ENCODE data around the gene CPEB3. TPM values are rescaled to one million over a fixed set of nuclear protein-coding genes. Genes with fewer than 3 reads are reported as not detected.
"Not testable (repeated sequence)": the region's sequence is repeated elsewhere in the genome, so short reads cannot be mapped to it uniquely, and the experiment has no call there.

CPEB3 gene
- total RNA-seq, 1 donor from 2014 or later: 1.1 TPM

DNA sequence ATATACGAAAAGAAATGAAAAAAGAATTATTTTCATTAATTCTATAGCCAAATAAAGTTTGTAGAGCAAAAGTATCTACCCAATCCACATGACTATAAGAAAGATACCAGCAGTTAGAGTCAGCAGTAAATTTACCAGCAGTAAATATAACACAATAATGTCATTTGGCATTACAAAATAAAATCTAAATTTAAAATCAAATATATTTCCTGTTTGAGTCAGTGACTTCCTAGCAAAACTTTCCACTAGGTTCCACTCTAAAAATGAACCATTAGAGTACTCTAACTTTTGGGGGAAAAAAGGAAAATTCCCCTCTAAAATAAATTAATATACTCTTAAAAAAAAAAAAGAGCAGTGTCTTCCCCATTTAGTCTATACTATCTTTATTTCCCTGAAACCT lies 144.8 kb downstream of the CPEB3 start:
- no peaks in the 10 kb centered on the region for H3K9me3 Mint-ChIP-seq (ENCODE audit: low read depth)
- H3K27me3 Mint-ChIP-seq (ENCODE audit: low read depth): no peaks in the 10 kb centered on the region
- DNase-seq (ENCODE audit: low spot score): no peak
- H3K36me3 Mint-ChIP-seq (ENCODE audit: low read depth): peaks cover 1% of the 10 kb centered on the region
- peaks cover 33% of the 10 kb centered on the region for H3K4me1 Mint-ChIP-seq (ENCODE audit: low read depth)
- TF ChIP-seq, protein P1, sequence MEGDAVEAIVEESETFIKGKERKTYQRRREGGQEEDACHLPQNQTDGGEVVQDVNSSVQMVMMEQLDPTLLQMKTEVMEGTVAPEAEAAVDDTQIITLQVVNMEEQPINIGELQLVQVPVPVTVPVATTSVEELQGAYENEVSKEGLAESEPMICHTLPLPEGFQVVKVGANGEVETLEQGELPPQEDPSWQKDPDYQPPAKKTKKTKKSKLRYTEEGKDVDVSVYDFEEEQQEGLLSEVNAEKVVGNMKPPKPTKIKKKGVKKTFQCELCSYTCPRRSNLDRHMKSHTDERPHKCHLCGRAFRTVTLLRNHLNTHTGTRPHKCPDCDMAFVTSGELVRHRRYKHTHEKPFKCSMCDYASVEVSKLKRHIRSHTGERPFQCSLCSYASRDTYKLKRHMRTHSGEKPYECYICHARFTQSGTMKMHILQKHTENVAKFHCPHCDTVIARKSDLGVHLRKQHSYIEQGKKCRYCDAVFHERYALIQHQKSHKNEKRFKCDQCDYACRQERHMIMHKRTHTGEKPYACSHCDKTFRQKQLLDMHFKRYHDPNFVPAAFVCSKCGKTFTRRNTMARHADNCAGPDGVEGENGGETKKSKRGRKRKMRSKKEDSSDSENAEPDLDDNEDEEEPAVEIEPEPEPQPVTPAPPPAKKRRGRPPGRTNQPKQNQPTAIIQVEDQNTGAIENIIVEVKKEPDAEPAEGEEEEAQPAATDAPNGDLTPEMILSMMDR (IDR thresholded peaks at IDR 0.05): no peak
- H3K4me3 Mint-ChIP-seq (ENCODE audit: unreplicated experiment): no peak overlapping the region
- H3K27ac Mint-ChIP-seq (ENCODE audit: unreplicated experiment): no peak overlapping the region

DNA sequence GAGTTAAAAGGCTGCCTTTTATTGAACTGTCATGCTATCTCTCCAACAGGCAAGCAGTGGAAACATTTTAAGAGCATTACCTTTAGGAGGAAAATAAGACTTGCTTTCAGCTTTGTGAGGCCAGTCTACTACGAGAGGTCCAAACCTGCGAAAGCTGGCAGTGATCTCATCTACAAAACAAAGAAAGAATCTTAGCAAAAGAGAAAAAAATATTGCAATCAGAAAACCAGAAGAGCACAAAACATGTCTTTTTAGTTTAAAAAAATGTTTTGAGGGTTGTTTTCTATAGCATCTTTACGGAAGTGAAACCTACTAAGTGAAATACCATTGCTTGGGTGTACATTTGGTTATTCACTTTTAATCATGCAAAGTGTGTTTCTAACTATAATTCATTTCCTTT lies 147.9 kb downstream of the CPEB3 start:
- Mint-ChIP-seq H3K4me3 (ENCODE audit: unreplicated experiment) (no peak overlapping the region), H3K27me3 (ENCODE audit: low read depth) (no peaks in the 10 kb centered on the region), H3K36me3 (ENCODE audit: low read depth) (peaks cover 2% of the 10 kb centered on the region), H3K9me3 (ENCODE audit: low read depth) (no peaks in the 10 kb centered on the region), H3K27ac (ENCODE audit: unreplicated experiment) (no peak overlapping the region), H3K4me1 (ENCODE audit: low read depth) (peaks cover 31% of the 10 kb centered on the region)
- TF ChIP-seq, protein P1 (IDR thresholded peaks at IDR 0.05): no peak
- DNase-seq (ENCODE audit: low spot score): no peak

DNA sequence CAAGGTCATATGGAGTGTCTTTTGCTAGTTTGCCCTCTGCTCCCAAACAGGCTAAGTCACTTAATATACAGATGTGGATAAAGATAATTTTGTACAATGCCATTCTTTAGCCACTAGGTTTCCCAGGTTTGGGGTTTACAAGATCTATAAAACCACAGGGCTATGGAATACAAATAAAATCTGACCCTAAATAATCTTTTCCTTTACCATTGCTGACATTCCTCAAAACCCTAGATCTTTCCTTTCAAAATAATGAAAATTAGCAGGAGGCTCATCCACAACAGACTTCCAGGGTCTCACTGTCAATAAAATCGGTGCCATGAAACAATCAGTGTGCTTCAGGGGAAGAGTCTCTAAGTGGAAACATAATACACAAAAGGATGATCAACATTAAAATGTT lies 148.4 kb downstream of the CPEB3 start:
- no peak overlapping the region for H3K4me3 Mint-ChIP-seq (ENCODE audit: unreplicated experiment)
- peaks cover 2% of the 10 kb centered on the region for H3K36me3 Mint-ChIP-seq (ENCODE audit: low read depth)
- TF ChIP-seq, protein P1 (IDR thresholded peaks at IDR 0.05): peak; percentile 35
- no peaks in the 10 kb centered on the region for H3K9me3 Mint-ChIP-seq (ENCODE audit: low read depth)
- H3K27ac Mint-ChIP-seq (ENCODE audit: unreplicated experiment): no peak overlapping the region
- DNase-seq (ENCODE audit: low spot score): no peak
- no peaks in the 10 kb centered on the region for H3K27me3 Mint-ChIP-seq (ENCODE audit: low read depth)
- peaks cover 31% of the 10 kb centered on the region for H3K4me1 Mint-ChIP-seq (ENCODE audit: low read depth)

DNA sequence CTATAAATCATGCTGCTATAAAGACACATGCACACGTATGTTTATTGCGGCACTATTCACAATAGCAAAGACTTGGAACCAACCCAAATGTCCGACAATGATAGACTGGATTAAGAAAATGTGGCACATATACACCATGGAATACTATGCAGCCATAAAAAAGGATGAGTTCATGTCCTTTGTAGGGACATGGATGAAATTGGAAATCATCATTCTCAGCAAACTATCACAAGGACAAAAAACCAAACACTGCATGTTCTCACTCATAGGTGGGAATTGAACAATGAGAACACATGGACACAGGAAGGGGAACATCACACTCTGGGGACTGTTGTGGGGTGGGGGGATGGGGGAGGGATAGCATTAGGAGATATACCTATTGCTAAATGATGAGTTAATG lies 149.7 kb downstream of the CPEB3 start:
- not testable (repeated sequence) for H3K9me3 Mint-ChIP-seq (ENCODE audit: low read depth); H3K36me3 Mint-ChIP-seq (ENCODE audit: low read depth); H3K4me3 Mint-ChIP-seq (ENCODE audit: unreplicated experiment); DNase-seq (ENCODE audit: low spot score); H3K27me3 Mint-ChIP-seq (ENCODE audit: low read depth); H3K27ac Mint-ChIP-seq (ENCODE audit: unreplicated experiment)
- H3K4me1 Mint-ChIP-seq (ENCODE audit: low read depth): peaks cover 27% of the 10 kb centered on the region

DNA sequence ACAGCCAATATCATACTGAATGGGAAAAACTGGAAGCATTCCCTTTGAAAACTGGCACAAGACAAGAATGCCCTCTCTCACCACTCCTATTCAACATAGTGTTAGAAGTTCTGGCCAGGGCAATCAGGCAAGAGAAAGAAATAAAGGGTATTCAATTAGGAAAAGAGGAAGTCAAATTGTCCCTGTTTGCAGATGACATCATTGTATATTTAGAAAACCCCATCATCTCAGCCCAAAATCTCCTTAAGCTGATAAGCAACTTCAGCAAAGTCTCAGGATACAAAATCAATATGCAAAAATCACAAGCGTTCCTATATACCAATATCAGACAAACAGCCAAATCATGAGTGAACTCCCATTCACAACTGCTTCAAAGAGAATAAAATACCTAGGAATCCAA lies 156.8 kb downstream of the CPEB3 start:
- not testable (repeated sequence) for H3K27me3 Mint-ChIP-seq (ENCODE audit: low read depth); H3K4me1 Mint-ChIP-seq (ENCODE audit: low read depth); H3K36me3 Mint-ChIP-seq (ENCODE audit: low read depth); H3K27ac Mint-ChIP-seq (ENCODE audit: unreplicated experiment); H3K4me3 Mint-ChIP-seq (ENCODE audit: unreplicated experiment); DNase-seq (ENCODE audit: low spot score); H3K9me3 Mint-ChIP-seq (ENCODE audit: low read depth)

DNA sequence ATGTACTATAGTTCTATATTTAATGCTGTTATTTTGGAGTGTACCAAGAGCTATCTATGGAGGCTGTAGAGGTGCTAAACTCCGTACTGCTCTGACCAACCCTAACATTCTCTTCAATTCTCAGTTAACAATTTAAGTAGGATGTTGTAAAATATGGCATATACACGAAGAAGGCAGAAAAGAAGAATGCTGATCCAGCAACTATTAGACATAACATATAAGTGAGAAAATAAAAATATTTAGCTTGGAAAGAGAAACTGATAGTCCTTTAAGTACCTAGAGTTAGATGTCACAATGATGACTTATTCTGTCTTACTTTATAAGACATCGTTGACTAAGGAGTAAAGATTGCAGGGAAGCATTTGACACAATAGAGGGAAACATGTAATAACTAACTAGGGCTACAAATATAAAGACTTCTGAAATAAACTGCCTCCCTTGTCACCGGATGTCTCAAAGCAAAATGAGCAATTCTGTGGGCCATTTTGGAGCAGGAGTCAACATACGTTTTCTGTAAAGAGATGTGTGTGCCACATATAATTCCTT lies 159.5 kb downstream of the CPEB3 start:
- H3K4me1 Mint-ChIP-seq (ENCODE audit: low read depth): no peaks in the 10 kb centered on the region
- no peak for DNase-seq (ENCODE audit: low spot score)

More for the DNA sequence above, 159.5 kb downstream of the CPEB3 start:
- Mint-ChIP-seq H3K4me3 (ENCODE audit: unreplicated experiment) (no peak overlapping the region), H3K27ac (ENCODE audit: unreplicated experiment) (no peak overlapping the region), H3K36me3 (ENCODE audit: low read depth) (peaks cover 6% of the 10 kb centered on the region), H3K9me3 (ENCODE audit: low read depth) (peaks cover 10% of the 10 kb centered on the region), H3K27me3 (ENCODE audit: low read depth) (no peaks in the 10 kb centered on the region)
- TF ChIP-seq, protein P1 (IDR thresholded peaks at IDR 0.05): no peak

All from chondrocyte (in vitro differentiated cells).